ENCODE measurements around the gene HCFC1R1. TPM values are rescaled to one million over a fixed set of nuclear protein-coding genes. Genes with fewer than 3 reads are reported as not detected.

The HCFC1R1 gene
- total RNA-seq, 1 experiment from 2014 or later: 61.3 TPM

DNA sequence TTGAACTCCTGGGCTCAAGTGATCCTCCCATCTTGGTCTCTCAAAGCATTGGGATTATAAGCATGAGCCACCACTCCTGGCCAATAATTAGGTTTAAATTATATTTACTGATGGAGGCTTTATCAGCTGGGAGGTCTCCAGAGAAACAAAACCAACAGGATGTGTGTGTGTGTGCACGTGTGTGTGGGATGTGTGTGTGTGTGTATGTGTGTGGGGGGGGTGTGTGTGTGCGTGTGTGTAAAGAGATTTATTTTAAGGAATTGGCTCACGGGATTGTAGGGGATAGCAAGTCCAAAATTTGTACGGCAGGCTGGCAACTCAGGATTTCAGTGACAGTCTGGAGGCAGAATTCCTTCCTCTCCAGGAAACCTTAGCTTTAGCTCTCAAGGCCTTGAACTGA lies 27.3 kb upstream of the HCFC1R1 start:
- H3K56ac ChIP-seq (ENCODE audit: insufficient read length, low read depth, low read length): no peak overlapping the region
- H3K27me3 ChIP-seq (ENCODE audit: insufficient read depth, low read length): peaks cover 2% of the 10 kb centered on the region; the same call in 1 of the 2 replicates
- H3K4me1 Mint-ChIP-seq: peaks cover 12 to 22% of the 10 kb centered on the region in 2 experiments
- no peak overlapping the region for H3K23ac ChIP-seq (ENCODE audit: insufficient read length, low read depth, low read length)
- no peak overlapping the region; a peak in 1 of 5 replicates for H3K4me3 Mint-ChIP-seq
- no peak overlapping the region for H2AK5ac ChIP-seq (ENCODE audit: insufficient read length, low read length)
- DNase-seq: no peak
- no peak overlapping the region for H3K27ac ChIP-seq (ENCODE audit: insufficient read length, low read depth, low read length)
- H3K4ac ChIP-seq (ENCODE audit: low read depth, low read length): no peak overlapping the region
- no peak overlapping the region for H2BK12ac ChIP-seq (ENCODE audit: insufficient read length, low read depth, low read length)
- H2BK15ac ChIP-seq (ENCODE audit: low read depth, low read length): no peak overlapping the region
- no peaks in the 10 kb centered on the region; a peak in 2 of 5 replicates for H3K9me3 Mint-ChIP-seq
- peaks cover 23 to 45% (median 25%) of the 10 kb centered on the region in 3 experiments for H3K36me3 Mint-ChIP-seq (ENCODE audit: insufficient read depth in 1 of 3, low read depth in 3 of 3)
- H2BK120ac ChIP-seq (ENCODE audit: low read depth, low read length, poor library complexity, severe bottlenecking): no peak overlapping the region
- H4K5ac ChIP-seq (ENCODE audit: insufficient read length, low read depth, low read length): no peak overlapping the region
- no peak overlapping the region for H3K27ac Mint-ChIP-seq
- TF ChIP-seq, protein P1, sequence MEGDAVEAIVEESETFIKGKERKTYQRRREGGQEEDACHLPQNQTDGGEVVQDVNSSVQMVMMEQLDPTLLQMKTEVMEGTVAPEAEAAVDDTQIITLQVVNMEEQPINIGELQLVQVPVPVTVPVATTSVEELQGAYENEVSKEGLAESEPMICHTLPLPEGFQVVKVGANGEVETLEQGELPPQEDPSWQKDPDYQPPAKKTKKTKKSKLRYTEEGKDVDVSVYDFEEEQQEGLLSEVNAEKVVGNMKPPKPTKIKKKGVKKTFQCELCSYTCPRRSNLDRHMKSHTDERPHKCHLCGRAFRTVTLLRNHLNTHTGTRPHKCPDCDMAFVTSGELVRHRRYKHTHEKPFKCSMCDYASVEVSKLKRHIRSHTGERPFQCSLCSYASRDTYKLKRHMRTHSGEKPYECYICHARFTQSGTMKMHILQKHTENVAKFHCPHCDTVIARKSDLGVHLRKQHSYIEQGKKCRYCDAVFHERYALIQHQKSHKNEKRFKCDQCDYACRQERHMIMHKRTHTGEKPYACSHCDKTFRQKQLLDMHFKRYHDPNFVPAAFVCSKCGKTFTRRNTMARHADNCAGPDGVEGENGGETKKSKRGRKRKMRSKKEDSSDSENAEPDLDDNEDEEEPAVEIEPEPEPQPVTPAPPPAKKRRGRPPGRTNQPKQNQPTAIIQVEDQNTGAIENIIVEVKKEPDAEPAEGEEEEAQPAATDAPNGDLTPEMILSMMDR (conservative IDR thresholded peaks at IDR 0.05): no peak
- H3K9me3 ChIP-seq (ENCODE audit: control insufficient read depth, low read depth, low read length): no peaks in the 10 kb centered on the region
- no peaks in the 10 kb centered on the region for H3K79me2 ChIP-seq (ENCODE audit: insufficient read depth, low read length)
- H4K20me1 ChIP-seq (ENCODE audit: control insufficient read depth, insufficient read depth, insufficient read length): no peaks in the 10 kb centered on the region
- H3K23me2 ChIP-seq (ENCODE audit: insufficient read length, low read depth, low read length, poor library complexity, severe bottlenecking): peaks cover 11% of the 10 kb centered on the region
- no peaks in the 10 kb centered on the region for H3K79me1 ChIP-seq (ENCODE audit: insufficient read depth, low read depth, low read length, poor library complexity, severe bottlenecking)
- no peak overlapping the region for H4K8ac ChIP-seq (replicated peaks; ENCODE audit: insufficient read length, low read depth, low read length)
- no peak overlapping the region for H3T11ph ChIP-seq (ENCODE audit: low read length)
- H3K27me3 Mint-ChIP-seq (ENCODE audit: low read depth): peaks cover 62% of the 10 kb centered on the region
- H3K18ac ChIP-seq (ENCODE audit: insufficient read length, low read depth, low read length): no peak overlapping the region
- H3K9ac ChIP-seq (ENCODE audit: extremely low read depth, insufficient read length, low read length): no peak overlapping the region
- H2AFZ ChIP-seq (ENCODE audit: low read length): no peak overlapping the region
- no peak overlapping the region for H3K4me2 ChIP-seq (ENCODE audit: insufficient read depth, insufficient read length, low read length)
- no peaks in the 10 kb centered on the region for H3K4me1 ChIP-seq (ENCODE audit: insufficient read depth, low read length)
- H4K91ac ChIP-seq (ENCODE audit: insufficient read length, low read depth, low read length): no peak overlapping the region
- WGBS (ENCODE audit: extremely low coverage, insufficient read length, low lambda C conversion rate): no CpG with 5 or more reads among the region's 4 CpGs
- no peak overlapping the region for H2BK20ac ChIP-seq (ENCODE audit: low read depth, low read length, poor library complexity, severe bottlenecking)
- no peak overlapping the region for H3K14ac ChIP-seq (ENCODE audit: insufficient read depth, low read length)
- H2BK5ac ChIP-seq (ENCODE audit: insufficient read length, low read length): no peak overlapping the region

Data from H9 (cell line).